Measurements from ENCODE around the gene SORBS2. TPM values are rescaled to one million over a fixed set of nuclear protein-coding genes. Genes with fewer than 3 reads are reported as not detected.

SORBS2 gene
- total and polyA plus RNA-seq, 2 of the 8 experiments (the other 6 are each of a cell fraction or from before 2014, with no cell fraction given), result 73.0 to 87.1 TPM

GRCh38 chr4:185672151-185672550 lies 139.8 kb downstream of the SORBS2 start:
- H3K79me2 ChIP-seq (ENCODE audit: control insufficient read depth in 1 of 2, insufficient read depth in 2 of 2, low read length in 2 of 2), result no peaks in the 10 kb centered on the region
- no peak overlapping the region for H4K5ac ChIP-seq (ENCODE audit: insufficient read length, low read depth, low read length)
- H3K4me3 ChIP-seq (ENCODE audit: extremely low read depth in 1 of 4, insufficient read depth in 2 of 4, low read depth in 3 of 4, low read length in 4 of 4), result no peak overlapping the region
- H3K79me1 ChIP-seq (ENCODE audit: low read depth, low read length), result no peaks in the 10 kb centered on the region
- H2BK12ac ChIP-seq (ENCODE audit: low read depth, low read length), result no peak overlapping the region
- no peak overlapping the region for H2BK15ac ChIP-seq (ENCODE audit: low read length)
- no peak overlapping the region for H2BK20ac ChIP-seq (ENCODE audit: low read length)
- H2BK120ac ChIP-seq (replicated peaks; ENCODE audit: low read depth, low read length), result no peak overlapping the region
- no peak overlapping the region for H2AK5ac ChIP-seq (ENCODE audit: low read depth, low read length)
- H3K23me2 ChIP-seq (ENCODE audit: low read depth, low read length), result no peaks in the 10 kb centered on the region
- 46% methylated on average over 2 of the region's 2 CpGs; no CpG with 5 or more reads in 1 of the 2 experiments for WGBS, 2 experiments (ENCODE audit: extremely low coverage in 1 of 2, insufficient coverage in 1 of 2, insufficient read length in 1 of 2, insufficient replicate concordance in 2 of 2, low coverage in 1 of 2, low lambda C conversion rate in 2 of 2, missing lambda C conversion rate in 1 of 2)
- H3K4ac ChIP-seq (replicated peaks; ENCODE audit: insufficient read length, low read depth, low read length), result no peak overlapping the region
- no peak overlapping the region for H3K56ac ChIP-seq (replicated peaks; ENCODE audit: insufficient read length, low read depth, low read length)
- H3K9me3 ChIP-seq (ENCODE audit: insufficient read depth in 2 of 2, low read depth in 1 of 2, low read length in 1 of 2), result no peaks in the 10 kb centered on the region
- H4K91ac ChIP-seq (replicated peaks; ENCODE audit: insufficient read length, low read length), result no peak overlapping the region
- POLR2A ChIA-PET (ENCODE audit: partially characterized antibody), result no interaction called here
- H3K14ac ChIP-seq (ENCODE audit: insufficient read length), result no peak overlapping the region
- H3K18ac ChIP-seq (ENCODE audit: extremely low read depth, low read length), result no peak overlapping the region
- no peaks in the 10 kb centered on the region for H3K4me1 ChIP-seq (replicated peaks in 1 of 4; ENCODE audit: control insufficient read depth in 3 of 4, insufficient read depth in 4 of 4, low read length in 3 of 4)
- DNase-seq (ENCODE audit: low read depth in 1 of 2, low spot score in 2 of 2), result no peak
- H2AFZ ChIP-seq (ENCODE audit: low read length), result no peak overlapping the region
- H4K20me1 ChIP-seq (replicated peaks in 1 of 2; ENCODE audit: control insufficient read depth in 1 of 2, insufficient read depth in 2 of 2, low read length in 2 of 2), result no peaks in the 10 kb centered on the region
- no peaks in the 10 kb centered on the region for H3K27me3 ChIP-seq (replicated peaks in 1 of 4; ENCODE audit: control insufficient read depth in 3 of 4, extremely low read depth in 1 of 4, insufficient read depth in 3 of 4, low read length in 3 of 4)
- H4K8ac ChIP-seq (ENCODE audit: extremely low read depth, insufficient read depth, low read length), result no peak overlapping the region
- H3K4me2 ChIP-seq (ENCODE audit: insufficient read depth in 1 of 2, low read depth in 2 of 2, low read length in 2 of 2), result no peak overlapping the region
- H2BK5ac ChIP-seq (ENCODE audit: low read depth, low read length), result no peak overlapping the region
- CTCF ChIA-PET (ENCODE audit: partially characterized antibody), result interaction anchor here (0.9 to 1.2 kb wide), 2 partner anchors 8 to 9 kb away, joined by 3 read pairs; no protein-coding TSS in a partner anchor
- no peak for FAIRE-seq
- peaks cover 0 to 8% (median 0%) of the 10 kb centered on the region in 4 experiments; a peak in 1 of 8 replicates for H3K36me3 ChIP-seq (ENCODE audit: control insufficient read depth in 2 of 4, insufficient read depth in 4 of 4, low read length in 3 of 4)
- no peak overlapping the region for H3K27ac ChIP-seq (ENCODE audit: low read depth, low read length)
- H3K23ac ChIP-seq (ENCODE audit: insufficient read length), result no peak overlapping the region
- no peak overlapping the region for H3K9ac ChIP-seq (replicated peaks in 1 of 4; ENCODE audit: extremely low read depth in 1 of 4, low read depth in 3 of 4, low read length in 3 of 4)
- TF ChIP-seq CHD1 (IDR thresholded peaks at IDR 0.05; ENCODE audit: low read depth, low read length), result no peak
- TF ChIP-seq SP4 (IDR thresholded peaks at IDR 0.05; ENCODE audit: low read length), result no peak
- no peak for TF ChIP-seq SP2 (IDR thresholded peaks at IDR 0.05; ENCODE audit: low read length)
- no peak for TF ChIP-seq SUZ12 (IDR thresholded peaks at IDR 0.05; ENCODE audit: low read length)
- no peak for TF ChIP-seq GTF2F1 (IDR thresholded peaks at IDR 0.05; ENCODE audit: borderline replicate concordance, low read depth, low read length)
